HepG2 (cell line): ENCODE measurements around the gene BCAS1. TPM values are rescaled to one million over a fixed set of nuclear protein-coding genes. Genes with fewer than 3 reads are reported as not detected.

Source experiments
- ATAC-seq: fragments of 200-7000 bp; cut with Tn5 transposase; 3 replicates; pipeline ENCODE4 v1.9.1; 2020; ENCODE audit warnings: mild to moderate bottlenecking, moderate library complexity
- BruUV-seq: library from RNA; stranded (reverse); fragments of 400-500 nt; replicated peaks from 2 replicates; lab custom pipeline; 2021; lab: Mats Ljungman, UMichigan
- CTCF ChIA-PET: fragments of 300-600 bp; formaldehyde crosslinking; extraction: SDS; loops from one replicate; lab custom pipeline; 2021; ENCODE audit warnings: low total read pairs, inconsistent platforms, low intra/inter-chr PET ratio; lab: Yijun Ruan, JAX
- POLR2A ChIA-PET: fragments of 350-600 bp; sonication (Branson Sonifier 250); formaldehyde crosslinking; loops from one replicate; lab custom pipeline; 2020; ENCODE audit warnings: antibody characterized with exemption, inconsistent platforms; lab: Yijun Ruan, JAX
- DNase-seq: peaks from one replicate; pipeline ENCODE4 v3.0.0-alpha.2; 2015; ENCODE audit warnings: low spot score
- FAIRE-seq: peaks from 3 replicates; lab custom pipeline; 2011; peaks lifted over from hg19 to GRCh38; lab: Jason Lieb, UNC
- H2AFZ ChIP-seq: one replicate; pipeline ENCODE4 v1.6.1; 2011; ENCODE audit warnings: low read length, inconsistent platforms
- H3K27ac ChIP-seq: fragments of 300-600 bp; 3 replicates; pipeline ENCODE4 v1.8.0; 2011; ENCODE audit warnings: mixed run types, mild to moderate bottlenecking, mixed read lengths, low read length, inconsistent platforms; ENCODE audit not compliant: insufficient read depth; ENCODE audit errors: extremely low read length
- H3K27me3 ChIP-seq, 2 experiments: fragments of 200-600 bp in 1 of 2; 2 replicates in 1 of 2; 3 replicates in 1 of 2; pipeline versions ENCODE4 v1.6.0 to v1.8.0; 2011; ENCODE audit warnings: low read length in 2 of 2, mild to moderate bottlenecking in 2 of 2, moderate library complexity in 2 of 2, inconsistent platforms in 1 of 2; ENCODE audit not compliant: insufficient read depth in 2 of 2, control insufficient read depth in 1 of 2
- H3K36me3 ChIP-seq, 2 experiments: fragments of 200-600 bp in 1 of 2; replicated peaks in 1 of 2; 2 replicates in 1 of 2; 3 replicates in 1 of 2; pipeline versions ENCODE4 v1.5.1 to v1.8.0; 2011; ENCODE audit warnings: low read length in 2 of 2, inconsistent platforms in 1 of 2; ENCODE audit not compliant: insufficient read depth in 2 of 2, control insufficient read depth in 1 of 2
- H3K4me1 ChIP-seq: 2 replicates; pipeline ENCODE4 v1.5.1; 2012; ENCODE audit warnings: low read length, inconsistent platforms; ENCODE audit not compliant: insufficient read depth
- H3K4me2 ChIP-seq: 2 replicates; pipeline ENCODE4 v1.6.0; 2011; ENCODE audit warnings: low read depth, low read length, inconsistent platforms
- H3K4me3 ChIP-seq, 3 experiments: fragments of 200-600 bp in 1 of 3; sonication (generic), shearing (Covaris generic) in 1 of 3; replicated peaks in 1 of 3; 2 replicates each; pipeline ENCODE4 v1.5.1; 2011 to 2016; ENCODE audit warnings: low read length in 3 of 3, inconsistent platforms in 2 of 3, low read depth in 2 of 3, mild to moderate bottlenecking in 2 of 3, control low read depth in 1 of 3, mixed read lengths in 1 of 3; ENCODE audit not compliant: insufficient read depth in 1 of 3
- H3K79me2 ChIP-seq: one replicate; pipeline ENCODE4 v1.6.1; 2011; ENCODE audit warnings: low read length, inconsistent platforms; ENCODE audit not compliant: insufficient read depth
- H3K9ac ChIP-seq: 2 replicates; pipeline ENCODE4 v1.6.0; 2011; ENCODE audit warnings: mild to moderate bottlenecking, low read depth, low read length, inconsistent platforms; ENCODE audit not compliant: insufficient read depth
- H3K9me3 ChIP-seq: 2 replicates; pipeline ENCODE4 v1.5.1; 2012; ENCODE audit warnings: mild to moderate bottlenecking, low read length
- H4K20me1 ChIP-seq: 2 replicates; pipeline ENCODE4 v1.6.0; 2011; ENCODE audit warnings: inconsistent platforms, mild to moderate bottlenecking, low read length, moderate library complexity; ENCODE audit not compliant: insufficient read depth
- ARID5B ChIP-seq: IDR thresholded peaks from 2 replicates; pipeline ENCODE4 v1.4.0; 2020; ENCODE audit warnings: mild to moderate bottlenecking, missing genetic modification reagents
- BCL6 ChIP-seq: IDR thresholded peaks from 2 replicates; pipeline ENCODE4 v1.6.1; 2016; ENCODE audit warnings: missing genetic modification reagents, missing compliant biosample characterization
- MED1 ChIP-seq: sonication (generic); formaldehyde crosslinking; IDR thresholded peaks from 2 replicates; pipeline ENCODE4 v1.4.0; 2020; ENCODE audit warnings: missing genetic modification reagents
- NR2F6 ChIP-seq, 2 experiments: IDR thresholded peaks; 2 replicates each; pipeline ENCODE4 v1.6.1; 2016; ENCODE audit warnings: antibody characterized with exemption in 1 of 2, mild to moderate bottlenecking in 1 of 2
- POGK ChIP-seq: sonication (generic); formaldehyde crosslinking; conservative IDR thresholded peaks from 2 replicates; pipeline ENCODE4 v1.8.0; 2022; ENCODE audit warnings: mild to moderate bottlenecking, moderate library complexity, missing genetic modification reagents
- PPARG ChIP-seq: conservative IDR thresholded peaks from 2 replicates; pipeline ENCODE4 v1.6.1; 2016; ENCODE audit warnings: missing biosample characterization, missing genetic modification reagents
- RARA ChIP-seq: IDR thresholded peaks from 2 replicates; pipeline ENCODE4 v1.6.1; 2016; ENCODE audit warnings: missing genetic modification reagents, missing compliant biosample characterization
- RXRB ChIP-seq: IDR thresholded peaks from 2 replicates; pipeline ENCODE4 v1.6.1; 2016; ENCODE audit warnings: borderline replicate concordance, missing genetic modification reagents, missing compliant biosample characterization
- XRCC5 ChIP-seq: fragments of 200-400 bp; formaldehyde crosslinking; optimal IDR thresholded peaks from 2 replicates; pipeline ENCODE3; 2017; ENCODE audit warnings: mild to moderate bottlenecking, low read length
- YEATS4 ChIP-seq: sonication (generic); formaldehyde crosslinking; IDR thresholded peaks from 2 replicates; pipeline ENCODE4 v1.4.0; 2020; ENCODE audit warnings: missing genetic modification reagents, borderline replicate concordance
- ZMAT3 ChIP-seq: sonication (generic); formaldehyde crosslinking; conservative IDR thresholded peaks from 2 replicates; pipeline ENCODE4 v1.7.0; 2021; ENCODE audit warnings: missing genetic modification reagents
- ZMYM4 ChIP-seq: sonication (generic); formaldehyde crosslinking; IDR thresholded peaks from 2 replicates; pipeline ENCODE4 v1.8.1; 2023; ENCODE audit warnings: mild to moderate bottlenecking, missing genetic modification reagents
- ZNF143 ChIP-seq: sonication (generic); formaldehyde crosslinking; IDR thresholded peaks from 2 replicates; pipeline ENCODE4 v1.4.0; 2020; ENCODE audit warnings: missing genetic modification reagents
- ZNF629 ChIP-seq: sonication (generic); formaldehyde crosslinking; conservative IDR thresholded peaks from 2 replicates; pipeline ENCODE4 v1.5.0; 2020; ENCODE audit warnings: missing genetic modification reagents
- ZNF891 ChIP-seq: sonication (generic); formaldehyde crosslinking; IDR thresholded peaks from 2 replicates; pipeline ENCODE4 v1.5.0; 2020; ENCODE audit warnings: mild to moderate bottlenecking, missing genetic modification reagents
- WGBS: methylation state at CpG from one replicate; pipeline ENCODE4 v1.1.6; 2017; ENCODE audit warnings: low lambda C conversion rate; 5-methylcytosine and 5-hydroxymethylcytosine counted together
- in situ Hi-C: cut with HindIII; loops from 2 replicates; pipeline ENCODE4 v1.10.0; 2017; ENCODE audit warnings: low pct_unique_long_range_greater_than_20kb; ENCODE audit not compliant: extremely low pct_ligation_motif_present
- intact Hi-C: fragments of 100-400 bp; cut with micrococcal nuclease; formaldehyde crosslinking; loops from one replicate; pipeline ENCODE4 v1.10.0; 2022; ENCODE audit not compliant: unreplicated experiment
- polyA plus RNA-seq, 8 experiments: library from polyadenylated mRNA; depleted of rRNA in 3 of 8; stranded (reverse) in 7 of 8; unstranded in 1 of 8; fragments of >200 nt; fragmentation: Illumina TruSeq in 4 of 8; extraction: Trizol in 4 of 8; gene quantifications; 2 replicates each; pipeline versions ENCODE4 v1.2.1 to v1.2.3, GENCODE V29; 2011 to 2016; ENCODE audit warnings: low read depth in 4 of 8, missing spikeins in 1 of 8, mixed read lengths in 1 of 8; ENCODE audit not compliant: insufficient read depth in 1 of 8
- total RNA-seq, 5 experiments: library from RNA; depleted of rRNA; stranded (reverse); fragments of >200 nt; fragmentation: Illumina TruSeq; extraction: Trizol; gene quantifications; 2 replicates each; pipeline ENCODE4 v1.2.3, GENCODE V29; 2016; ENCODE audit warnings: low read depth in 1 of 5

The BCAS1 gene
- total and polyA plus RNA-seq, 2 of the 13 experiments (the other 11 are each of a cell fraction or from before 2014, with no cell fraction given), result 0.55 to 0.91 TPM

GRCh38 chr20:53977391-53977790 is 93.0 kb downstream of the BCAS1 start:
- H4K20me1 ChIP-seq, result no peaks in the 10 kb centered on the region
- FAIRE-seq (no peak), DNase-seq (no peak), ATAC-seq (no peak)
- H3K79me2 ChIP-seq, result no peaks in the 10 kb centered on the region
- H2AFZ ChIP-seq, result no peak overlapping the region
- ChIA-PET CTCF (no interaction called here), POLR2A (no interaction called here)
- TF ChIP-seq ZNF143 (CRISPR knock-in tag), result no peak
- in situ Hi-C loops (no loop called here), intact Hi-C loops (no loop called here)
- H3K4me1 ChIP-seq, result peaks cover 8% of the 10 kb centered on the region
- no peak overlapping the region for H3K9ac ChIP-seq
- H3K4me3 ChIP-seq, result no peak overlapping the region
- BruUV-seq, result no TSS peak
- 58% methylated on average over 1 of the region's 1 CpG for WGBS
- H3K4me2 ChIP-seq, result no peak overlapping the region
- H3K9me3 ChIP-seq, result no peaks in the 10 kb centered on the region
- no peaks in the 10 kb centered on the region for H3K36me3 ChIP-seq
- no peaks in the 10 kb centered on the region for H3K27me3 ChIP-seq
- no peak overlapping the region for H3K27ac ChIP-seq

- no peak overlapping the region for H3K4me2 ChIP-seq
- 9% methylated on average over 5 of the region's 5 CpGs for WGBS
- ChIA-PET CTCF (no interaction called here), POLR2A (no interaction called here)
- no peaks in the 10 kb centered on the region for H4K20me1 ChIP-seq
- peak; percentile 90 for ATAC-seq
- no TSS peak for BruUV-seq
- no peak overlapping the region for H3K27ac ChIP-seq
- peak; percentile 51 for DNase-seq
- H2AFZ ChIP-seq, result no peak overlapping the region
- FAIRE-seq, result no peak
- H3K4me3 ChIP-seq, result no peak overlapping the region
- H3K79me2 ChIP-seq, result no peaks in the 10 kb centered on the region
- H3K27me3 ChIP-seq, result no peaks in the 10 kb centered on the region
- H3K4me1 ChIP-seq, result peaks cover 8% of the 10 kb centered on the region
- in situ Hi-C loops, result no loop called here
- H3K9me3 ChIP-seq, result no peaks in the 10 kb centered on the region
- no peaks in the 10 kb centered on the region for H3K36me3 ChIP-seq
- intact Hi-C loops, result no loop called here
- H3K9ac ChIP-seq, result no peak overlapping the region
- TF ChIP-seq BCL6 (peak; percentile 75), RARA (CRISPR knock-in tag) (peak; percentile 92), ZNF629 (CRISPR knock-in tag) (no peak), YEATS4 (peak; percentile 20; the same call in 1 of the 2 replicates), MED1 (CRISPR knock-in tag) (no peak), PPARG (CRISPR knock-in tag) (peak; percentile 95), NR2F6 (IDR thresholded peaks at IDR 0.05) (peak; percentile 76), NR2F6 (CRISPR knock-in tag; IDR thresholded peaks at IDR 0.05) (peak; percentile 83), ARID5B (peak; percentile 73), XRCC5 (peak; percentile 64), POGK (CRISPR knock-in tag) (no peak), RXRB (CRISPR knock-in tag) (peak; percentile 94), ZMAT3 (CRISPR knock-in tag) (no peak), ZNF891 (CRISPR knock-in tag) (no peak), ZMYM4 (peak; percentile 44; the same call in 1 of the 2 replicates)
These were observed 94.6 kb downstream of the BCAS1 start for GRCh38 chr20:53975761-53976160.
